BJ (cell line): ENCODE data around the gene B4GALNT3. TPM values are rescaled to one million over a fixed set of nuclear protein-coding genes. Genes with fewer than 3 reads are reported as not detected.
A peak's percentile ranks its signal among the peaks of the same experiment; 100 is the strongest.

Experiments
- CTCF ChIA-PET: fragments of 350-600 bp; formaldehyde crosslinking; extraction: SDS; loops from one replicate; lab custom pipeline; 2021; ENCODE audit warnings: antibody characterized with exemption, inconsistent platforms; lab: Yijun Ruan, JAX
- POLR2A ChIA-PET: fragments of 300-600 bp; sonication (Branson Sonifier 250); formaldehyde crosslinking; extraction: SDS; loops from one replicate; lab custom pipeline; 2021; ENCODE audit warnings: antibody characterized with exemption; lab: Charles Lee
- DNase-seq: peaks from one replicate; pipeline ENCODE4 v3.0.0-alpha.2; 2011; ENCODE audit warnings: low read depth
- H3K27me3 ChIP-seq: 2 replicates; pipeline ENCODE4 v1.6.0; 2011; ENCODE audit warnings: low read length; ENCODE audit not compliant: control insufficient read depth, insufficient read depth
- H3K36me3 ChIP-seq: 2 replicates; pipeline ENCODE4 v1.5.1; 2011; ENCODE audit warnings: low read length; ENCODE audit not compliant: control insufficient read depth, insufficient read depth
- H3K4me3 ChIP-seq: 2 replicates; pipeline ENCODE4 v1.5.1; 2011; ENCODE audit warnings: low read depth, mild to moderate bottlenecking, control low read depth, low read length
- CTCF ChIP-seq: IDR thresholded peaks from 2 replicates; pipeline ENCODE4 v1.5.1; 2011; ENCODE audit warnings: low read depth, mild to moderate bottlenecking, control low read depth, inconsistent platforms, low read length, moderate library complexity; ENCODE audit not compliant: insufficient read depth
- polyA plus RNA-seq: library from polyadenylated mRNA; depleted of rRNA; stranded (reverse); fragments of >200 nt; gene quantifications from 2 replicates; pipeline ENCODE4 v1.2.3, GENCODE V29; 2011

The B4GALNT3 gene
- polyA plus RNA-seq, 1 experiment, result not detected

GRCh38 chr12:442235-442884 lies 17.4 kb upstream of the B4GALNT3 start:
- Histone ChIP-seq H3K36me3 (peaks cover 1% of the 10 kb centered on the region; the same call in 1 of the 2 replicates), H3K4me3 (no peak overlapping the region), H3K27me3 (no peaks in the 10 kb centered on the region)
- ChIA-PET POLR2A (no interaction called here), CTCF (interaction anchor here (0.6 to 9.4 kb wide), 31 partner anchors 8 to 132 kb away, joined by 3 to 136 read pairs (median 5); no protein-coding TSS in a partner anchor)
- TF ChIP-seq CTCF, result peak; percentile 82
- DNase-seq, result no peak

- H3K36me3 ChIP-seq, result no peaks in the 10 kb centered on the region
- H3K4me3 ChIP-seq, result no peak overlapping the region
- no peak for DNase-seq
- peaks cover 6% of the 10 kb centered on the region for H3K27me3 ChIP-seq
- no peak for TF ChIP-seq CTCF
- ChIA-PET CTCF (interaction anchor here (0.7 to 9.4 kb wide), 3 partner anchors 26 to 122 kb away, joined by 3 to 136 read pairs (median 3); no protein-coding TSS in a partner anchor), POLR2A (no interaction called here)
Measured at GRCh38 chr12:447141-447540, 12.6 kb upstream of the B4GALNT3 start.

GRCh38 chr12:449203-449602 lies 10.5 kb upstream of the B4GALNT3 start:
- no peaks in the 10 kb centered on the region for H3K36me3 ChIP-seq
- H3K4me3 ChIP-seq, result no peak overlapping the region
- ChIA-PET CTCF (interaction anchor here (0.9 to 2.4 kb wide), 2 partner anchors 98 to 105 kb away, joined by 3 to 28 read pairs; no protein-coding TSS in a partner anchor), POLR2A (no interaction called here)
- no peak for DNase-seq
- TF ChIP-seq CTCF, result no peak
- peaks cover 6% of the 10 kb centered on the region for H3K27me3 ChIP-seq

GRCh38 chr12:450438-450837 lies 9.3 kb upstream of the B4GALNT3 start:
- no peak for TF ChIP-seq CTCF
- CTCF ChIA-PET, result interaction anchor here (1.2 to 2.4 kb wide), 3 partner anchors 8 to 97 kb away, joined by 4 to 28 read pairs (median 5); no protein-coding TSS in a partner anchor
- no peak for DNase-seq

GRCh38 chr12:452667-453210 lies 7.0 kb upstream of the B4GALNT3 start:
- TF ChIP-seq CTCF, result peak; percentile 30; the same call in 1 of the 2 replicates
- POLR2A ChIA-PET, result no interaction called here
- Histone ChIP-seq H3K4me3 (no peak overlapping the region), H3K27me3 (peaks cover 10% of the 10 kb centered on the region), H3K36me3 (no peaks in the 10 kb centered on the region)
- CTCF ChIA-PET, result interaction anchor here (0.9 to 5.9 kb wide), 12 partner anchors 10 to 118 kb away, joined by 3 to 61 read pairs (median 4); no protein-coding TSS in a partner anchor
- no peak for DNase-seq

More at GRCh38 chr12:450438-450837, 9.3 kb upstream of the B4GALNT3 start:
- Histone ChIP-seq H3K36me3 (no peaks in the 10 kb centered on the region), H3K4me3 (no peak overlapping the region), H3K27me3 (peaks cover 8% of the 10 kb centered on the region)
- POLR2A ChIA-PET, result no interaction called here
